Measurements from ENCODE around the gene HCST.
A peak's percentile ranks its signal among the peaks of the same experiment; 100 is the strongest.
"Not testable (repeated sequence)": the region's sequence is repeated elsewhere in the genome, so short reads cannot be mapped to it uniquely, and the experiment has no call there.

The HCST gene, protein sequence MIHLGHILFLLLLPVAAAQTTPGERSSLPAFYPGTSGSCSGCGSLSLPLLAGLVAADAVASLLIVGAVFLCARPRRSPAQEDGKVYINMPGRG

DNA sequence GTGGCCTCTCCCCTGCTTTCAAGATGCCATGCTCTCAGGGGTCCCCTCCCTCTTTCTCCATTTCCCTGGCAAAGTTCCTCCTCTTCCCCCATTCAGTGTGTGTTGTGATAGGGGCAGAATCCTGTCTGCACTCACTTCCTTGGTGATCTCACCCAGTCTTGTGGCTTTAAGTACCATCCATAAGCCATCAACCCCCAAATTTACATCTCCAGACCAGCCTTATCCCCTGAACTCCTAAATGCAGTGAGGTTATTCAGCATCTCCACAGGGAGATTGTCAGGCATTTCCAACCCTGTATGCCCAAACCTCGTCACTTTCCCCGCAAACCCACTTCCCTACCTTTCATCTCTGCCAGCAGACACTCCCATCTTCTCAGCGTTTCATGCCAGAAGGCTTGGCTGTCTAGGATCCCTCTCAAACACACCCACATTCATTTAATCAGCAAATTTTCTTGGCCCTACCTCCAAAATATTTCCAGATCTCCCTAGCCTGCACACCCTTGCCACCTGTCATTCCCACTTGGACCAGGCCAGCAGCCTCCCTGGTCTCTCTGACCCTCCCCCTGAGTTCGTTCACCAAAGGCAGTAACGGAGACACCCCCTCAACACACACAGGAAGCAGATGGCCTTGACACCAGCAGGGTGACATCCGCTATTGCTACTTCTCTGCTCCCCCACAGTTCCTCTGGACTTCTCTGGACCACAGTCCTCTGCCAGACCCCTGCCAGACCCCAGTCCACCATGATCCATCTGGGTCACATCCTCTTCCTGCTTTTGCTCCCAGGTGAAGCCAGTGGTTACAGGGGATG, at the start of gene HCST:
Gene HCST (plus strand): TSS at position 676 of the 808 bp plus-strand sequence. CDS start 65 bp downstream, at position 741.
- peak in 1 of 4 experiments; percentile 28 for DNase-seq

DNA sequence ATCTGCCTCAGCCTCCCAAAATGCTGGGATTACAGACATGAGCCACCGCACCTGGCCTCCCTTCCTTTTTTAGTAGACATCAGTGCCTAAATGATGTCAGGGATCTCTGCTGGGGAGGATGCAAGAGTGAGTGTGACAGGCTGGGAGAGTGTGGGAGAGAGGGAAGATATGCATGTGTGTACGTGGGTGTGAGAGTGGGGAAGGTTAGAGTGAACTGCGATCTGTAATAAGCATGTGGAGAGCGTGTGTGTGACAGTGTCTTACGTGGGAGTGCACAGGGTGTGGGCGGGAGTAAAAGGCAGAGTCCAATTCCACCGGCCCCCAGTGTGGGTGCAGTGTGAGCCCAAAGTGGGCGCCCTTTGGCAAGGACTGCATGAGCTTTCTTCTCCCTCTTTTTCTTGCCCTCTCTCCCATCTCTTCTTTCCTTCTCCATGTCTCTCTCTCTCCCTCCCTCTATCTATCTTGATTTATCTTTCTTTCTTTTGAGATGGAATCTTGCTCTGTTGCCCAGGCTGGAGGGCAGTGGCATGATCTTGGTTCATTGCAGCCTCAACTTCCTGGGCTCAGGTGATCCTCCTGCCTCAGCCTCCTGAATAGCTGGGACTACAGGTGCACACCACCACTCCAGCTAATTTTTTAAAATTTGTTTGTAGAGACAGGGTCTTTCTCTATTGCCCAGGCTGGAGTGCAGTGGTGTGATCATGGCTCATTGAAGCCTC, 49.1 kb upstream of the HCST start:
- DNase-seq, result no peak

DNA sequence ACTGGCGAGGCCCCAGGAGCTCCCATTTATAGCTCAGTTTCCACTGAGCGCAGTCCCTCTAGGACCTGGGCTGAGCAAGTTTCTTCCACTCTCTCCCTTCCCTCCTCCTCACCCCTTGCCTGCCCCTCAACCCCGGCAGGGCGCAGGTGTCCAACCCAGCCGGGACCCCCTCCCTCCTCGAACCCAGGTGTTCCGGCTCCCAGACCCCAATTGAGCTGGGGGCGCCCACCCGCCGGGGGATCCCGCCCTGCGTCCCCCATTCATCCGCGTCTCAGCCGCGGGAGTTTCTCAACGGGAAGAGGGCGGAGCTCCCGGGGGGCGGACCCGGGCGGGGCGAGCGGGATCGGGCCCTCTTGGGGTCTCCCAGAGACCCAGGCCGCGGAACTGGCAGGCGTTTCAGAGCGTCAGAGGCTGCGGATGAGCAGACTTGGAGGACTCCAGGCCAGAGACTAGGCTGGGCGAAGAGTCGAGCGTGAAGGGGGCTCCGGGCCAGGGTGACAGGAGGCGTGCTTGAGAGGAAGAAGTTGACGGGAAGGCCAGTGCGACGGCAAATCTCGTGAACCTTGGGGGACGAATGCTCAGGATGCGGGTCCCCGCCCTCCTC, 45.7 kb upstream of the HCST start, which contains the start of gene KIRREL2:
Gene KIRREL2 (plus strand): TSS at position 366 of the 604 bp plus-strand sequence. CDS start 209 bp downstream, at position 575.
- peak in 1 of 4 experiments; percentile 24 for DNase-seq

DNA sequence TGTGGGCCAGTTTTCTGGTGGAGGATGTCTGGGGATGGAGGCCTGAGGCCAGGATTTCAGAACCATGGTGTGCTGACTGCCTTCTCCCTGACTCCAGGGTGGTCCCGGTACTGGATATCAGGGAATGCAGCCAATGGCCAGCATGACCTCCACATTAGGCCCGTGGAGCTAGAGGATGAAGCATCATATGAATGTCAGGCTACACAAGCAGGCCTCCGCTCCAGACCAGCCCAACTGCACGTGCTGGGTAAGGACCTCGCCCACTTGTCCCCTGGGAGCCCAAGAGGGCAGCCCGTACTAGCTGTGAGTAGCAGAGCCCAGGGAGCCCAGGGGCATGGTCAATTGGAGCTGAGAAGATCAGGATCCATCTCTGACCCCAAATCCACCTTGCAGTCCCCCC, 44.0 kb upstream of the HCST start:
- DNase-seq, result no peak

DNA sequence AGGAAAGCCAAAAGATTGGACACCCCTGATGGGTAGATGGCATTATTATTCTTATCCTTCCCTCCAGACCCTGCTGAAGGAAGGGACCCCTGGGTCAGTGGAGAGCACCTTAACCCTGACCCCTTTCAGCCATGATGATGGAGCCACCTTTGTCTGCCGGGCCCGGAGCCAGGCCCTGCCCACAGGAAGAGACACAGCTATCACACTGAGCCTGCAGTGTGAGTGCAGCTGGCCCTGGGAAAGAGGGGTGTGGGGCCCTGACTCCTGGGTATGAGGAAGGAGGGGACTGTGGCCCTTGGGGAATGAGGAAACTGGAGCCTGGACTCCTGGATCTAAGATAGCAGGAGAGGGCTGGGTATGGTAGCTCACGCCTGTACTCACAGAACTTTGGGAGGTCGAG, 42.9 kb upstream of the HCST start:
- DNase-seq, result no peak

DNA sequence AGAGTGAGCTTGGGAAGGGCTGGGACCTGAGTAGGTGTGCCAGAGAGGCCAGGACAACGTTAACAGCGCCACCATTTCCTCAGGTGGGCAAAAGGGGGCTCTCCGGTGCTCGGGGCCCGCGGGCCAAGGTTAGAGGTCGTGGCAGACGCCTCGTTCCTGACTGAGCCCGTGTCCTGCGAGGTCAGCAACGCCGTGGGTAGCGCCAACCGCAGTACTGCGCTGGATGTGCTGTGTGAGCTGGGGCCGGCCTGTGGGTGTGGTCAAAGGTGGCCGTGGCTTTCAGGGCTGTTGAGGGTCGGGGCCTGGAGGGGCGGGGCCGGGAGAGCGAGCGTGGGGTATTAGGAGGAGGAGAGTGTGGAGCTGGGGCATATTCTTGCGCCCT, 41.9 kb upstream of the HCST start:
- DNase-seq, result no peak

DNA sequence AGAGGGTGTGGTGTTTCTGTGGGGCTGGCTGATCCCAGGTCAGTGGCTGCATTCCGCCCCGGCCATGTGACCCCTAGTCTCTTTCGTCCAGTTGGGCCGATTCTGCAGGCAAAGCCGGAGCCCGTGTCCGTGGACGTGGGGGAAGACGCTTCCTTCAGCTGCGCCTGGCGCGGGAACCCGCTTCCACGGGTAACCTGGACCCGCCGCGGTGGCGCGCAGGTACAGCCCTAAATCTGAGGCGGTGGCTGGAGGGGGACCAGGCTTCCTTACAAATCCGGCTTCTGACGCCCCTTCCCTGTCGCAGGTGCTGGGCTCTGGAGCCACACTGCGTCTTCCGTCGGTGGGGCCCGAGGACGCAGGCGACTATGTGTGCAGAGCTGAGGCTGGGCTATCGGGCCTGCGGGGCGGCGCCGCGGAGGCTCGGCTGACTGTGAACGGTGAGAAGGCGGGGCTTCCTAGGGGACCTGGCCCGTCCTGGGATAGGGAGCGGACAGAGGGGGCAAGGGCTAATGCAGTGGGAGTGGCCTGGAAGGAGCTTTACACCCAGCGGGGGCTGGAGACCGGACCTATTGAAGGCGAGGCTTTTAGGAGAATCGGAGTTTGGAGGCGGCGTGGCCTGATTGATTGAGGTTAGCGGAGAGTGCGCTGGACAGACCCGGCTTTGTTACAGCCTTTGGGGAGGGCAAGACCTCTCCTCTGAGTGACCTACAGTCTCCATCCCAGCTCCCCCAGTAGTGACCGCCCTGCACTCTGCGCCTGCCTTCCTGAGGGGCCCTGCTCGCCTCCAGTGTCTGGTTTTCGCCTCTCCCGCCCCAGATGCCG, 41.3 kb upstream of the HCST start:
- no peak for DNase-seq

DNA sequence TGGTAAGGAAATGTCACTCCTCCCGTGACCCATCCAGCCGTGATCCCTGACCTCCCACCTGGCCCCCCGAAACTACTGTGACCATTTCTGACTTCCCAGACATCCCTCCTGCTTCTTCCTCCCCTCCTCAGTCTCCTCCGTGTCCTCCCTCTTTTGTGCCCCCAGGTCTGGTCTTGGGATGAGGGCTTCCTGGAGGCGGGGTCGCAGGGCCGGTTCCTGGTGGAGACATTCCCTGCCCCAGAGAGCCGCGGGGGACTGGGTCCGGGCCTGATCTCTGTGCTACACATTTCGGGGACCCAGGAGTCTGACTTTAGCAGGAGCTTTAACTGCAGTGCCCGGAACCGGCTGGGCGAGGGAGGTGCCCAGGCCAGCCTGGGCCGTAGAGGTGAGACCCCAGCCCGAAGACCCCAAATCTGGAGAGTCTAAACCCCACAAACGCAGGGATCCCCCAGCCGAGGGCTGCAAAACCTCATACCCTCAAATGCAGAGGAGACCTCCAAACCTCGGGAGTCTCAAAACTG, 40.6 kb upstream of the HCST start:
- no peak for DNase-seq

DNA sequence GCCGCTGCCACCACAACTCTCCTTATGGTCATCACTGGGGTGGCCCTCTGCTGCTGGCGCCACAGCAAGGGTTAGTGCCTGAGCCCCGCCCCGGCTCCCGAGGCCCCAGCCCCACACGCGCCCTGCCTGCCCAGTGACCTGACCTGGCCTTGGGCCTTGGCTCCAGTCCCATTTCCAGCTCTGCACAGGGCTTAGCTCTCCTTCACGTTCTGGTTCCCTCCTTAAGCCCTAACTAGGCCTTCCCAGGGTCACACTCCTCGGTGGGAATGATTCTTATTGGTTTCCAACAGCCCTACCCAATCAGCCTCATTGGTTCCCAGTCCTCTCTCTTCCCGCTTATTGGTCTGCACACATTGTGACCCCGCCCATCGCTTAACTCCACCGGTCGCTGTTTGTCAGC, 39.8 kb upstream of the HCST start:
- DNase-seq, result no peak

DNA sequence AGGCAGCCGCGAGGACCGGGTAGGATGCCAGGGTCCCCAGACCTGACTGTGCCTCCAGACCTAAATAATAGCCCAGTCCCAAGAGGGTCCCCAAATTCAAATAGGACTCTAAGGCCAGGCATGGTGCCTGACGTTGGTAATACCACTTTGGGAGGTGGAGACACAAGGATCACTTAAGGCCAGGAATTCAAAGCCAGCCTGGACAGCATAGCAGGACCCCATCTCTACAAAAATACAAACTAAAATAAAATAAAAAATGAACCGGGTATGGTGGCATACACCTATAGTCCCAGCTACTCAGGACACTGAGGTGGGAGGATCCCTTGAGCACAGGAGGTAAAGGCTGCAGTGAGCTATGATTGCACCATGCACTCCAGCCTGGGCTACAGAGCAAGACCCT, 39.3 kb upstream of the HCST start:
- DNase-seq, result no peak

DNA sequence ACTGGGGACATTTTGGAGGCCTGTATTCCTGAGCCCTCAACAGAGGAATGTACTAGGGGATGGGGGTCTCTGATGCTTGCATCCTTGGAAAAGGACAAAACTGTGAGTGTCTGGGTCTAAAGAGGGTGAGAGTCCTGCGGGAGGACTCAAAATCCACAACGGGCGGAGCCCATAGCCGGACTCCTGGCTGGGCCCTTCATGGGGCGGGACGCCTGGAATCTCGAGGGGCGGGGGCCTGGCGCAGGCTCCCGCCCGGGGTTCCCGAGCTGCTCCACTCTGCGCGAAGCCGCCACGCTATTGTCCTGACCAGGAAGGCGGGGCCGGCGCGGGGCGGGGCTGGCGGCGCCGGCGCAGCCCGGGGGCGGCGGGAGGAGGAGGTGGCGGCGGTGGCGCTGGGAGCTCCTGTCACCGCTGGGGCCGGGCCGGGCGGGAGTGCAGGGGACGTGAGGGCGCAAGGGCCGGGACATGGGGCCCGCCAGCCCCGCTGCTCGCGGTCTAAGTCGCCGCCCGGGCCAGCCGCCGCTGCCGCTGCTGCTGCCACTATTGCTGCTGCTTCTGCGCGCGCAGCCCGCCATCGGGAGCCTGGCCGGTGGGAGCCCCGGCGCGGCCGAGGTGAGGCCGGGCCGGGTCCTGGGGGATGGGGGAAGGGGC, 34.0 kb upstream of the HCST start, which contains the start of gene APLP1:
Gene APLP1 (plus strand): TSS at position 403 of the 651 bp plus-strand sequence. CDS start 63 bp downstream, at position 466.
- DNase-seq, result peak in 2 of 4 experiments; percentile 21 to 57

DNA sequence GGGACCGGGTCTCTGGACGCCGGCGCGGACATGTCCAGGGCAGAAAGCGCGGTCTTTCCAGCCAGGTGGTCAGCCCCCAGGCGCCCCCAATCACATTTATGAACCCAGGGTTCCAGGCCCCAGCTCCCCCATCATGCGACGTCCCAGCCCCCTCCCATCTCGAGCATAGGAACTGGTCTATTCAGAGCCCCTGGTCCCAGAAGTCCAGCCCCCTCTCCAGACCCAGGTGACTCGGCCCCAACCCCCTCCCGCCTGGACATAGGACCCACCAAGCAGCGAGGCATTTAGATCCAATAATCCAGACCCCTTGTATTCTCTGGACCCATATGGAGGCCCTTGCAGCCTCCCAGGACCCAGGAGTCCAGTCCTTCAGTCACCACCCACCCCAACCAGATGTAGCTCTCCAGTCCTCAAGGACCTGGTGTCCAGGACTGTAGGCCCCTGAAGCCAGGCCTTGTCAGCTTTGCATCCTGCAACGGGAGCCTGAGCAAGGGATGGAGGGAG, 33.5 kb upstream of the HCST start:
- DNase-seq, result no peak

DNA sequence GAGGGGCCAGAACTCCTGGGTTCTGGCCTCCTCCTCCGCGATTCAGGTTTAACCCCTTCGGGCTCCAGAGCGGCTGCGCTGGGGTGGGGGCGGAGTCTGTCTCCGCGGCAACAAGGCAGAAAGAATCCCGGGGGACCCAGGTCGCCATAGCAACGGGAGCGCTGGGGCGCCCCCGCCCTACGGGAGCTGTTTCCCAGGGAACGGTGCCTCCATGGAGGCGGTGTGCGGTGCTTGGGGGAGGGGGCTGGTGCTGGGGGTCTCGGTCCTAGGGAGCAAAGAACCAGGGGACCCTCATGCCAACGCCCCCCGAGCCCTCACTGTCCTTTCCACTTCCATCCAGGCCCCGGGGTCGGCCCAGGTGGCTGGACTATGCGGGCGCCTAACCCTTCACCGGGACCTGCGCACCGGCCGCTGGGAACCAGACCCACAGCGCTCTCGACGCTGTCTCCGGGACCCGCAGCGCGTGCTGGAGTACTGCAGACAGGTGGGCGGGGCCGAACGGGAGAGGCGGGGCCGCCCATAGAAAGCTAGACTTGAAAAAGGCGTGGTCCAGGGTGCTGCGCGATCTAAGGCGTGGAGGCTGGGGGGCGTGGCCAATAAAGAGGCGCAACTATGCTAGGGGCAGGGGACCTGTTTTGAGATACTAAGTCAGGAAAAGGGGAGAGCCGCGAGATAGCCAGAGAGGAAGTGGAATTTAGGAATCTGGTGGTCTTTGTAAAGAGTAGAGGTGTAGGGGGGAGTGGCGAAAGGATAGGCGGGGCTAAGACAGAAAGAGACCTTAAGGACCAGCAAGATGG, 32.8 kb upstream of the HCST start:
- peak; percentile 28 to 73 (median 52) for DNase-seq

DNA sequence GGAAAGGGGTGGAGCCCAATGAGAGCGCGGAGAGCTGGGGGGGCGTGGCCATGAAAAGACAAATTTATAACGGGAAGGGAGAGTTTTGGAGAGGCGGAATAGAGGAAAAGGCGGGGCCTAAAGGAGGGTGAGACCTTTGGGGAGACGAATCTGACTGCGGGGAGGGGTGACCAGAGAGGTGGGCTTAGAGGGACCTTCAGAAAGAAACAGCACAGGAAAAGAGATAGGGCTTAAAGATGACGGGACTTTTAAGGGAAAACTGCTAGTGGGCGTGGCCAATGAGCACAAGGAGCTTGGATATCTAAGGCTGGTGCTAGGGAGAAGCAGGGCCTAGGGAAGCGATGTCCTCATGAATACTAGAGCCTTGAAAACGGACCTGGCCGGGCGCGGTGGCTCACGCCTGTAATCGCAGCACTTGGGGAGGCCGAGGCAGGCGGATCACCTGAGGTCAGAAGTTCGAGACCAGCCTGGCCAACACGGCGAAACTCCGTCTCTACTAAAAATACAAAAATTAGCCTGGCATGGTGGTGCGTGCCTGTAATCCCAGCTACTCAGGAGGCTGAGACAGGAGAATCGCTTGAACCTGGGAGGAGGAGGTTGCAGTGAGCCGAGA, 32.1 kb upstream of the HCST start:
- not testable (repeated sequence) for DNase-seq

DNA sequence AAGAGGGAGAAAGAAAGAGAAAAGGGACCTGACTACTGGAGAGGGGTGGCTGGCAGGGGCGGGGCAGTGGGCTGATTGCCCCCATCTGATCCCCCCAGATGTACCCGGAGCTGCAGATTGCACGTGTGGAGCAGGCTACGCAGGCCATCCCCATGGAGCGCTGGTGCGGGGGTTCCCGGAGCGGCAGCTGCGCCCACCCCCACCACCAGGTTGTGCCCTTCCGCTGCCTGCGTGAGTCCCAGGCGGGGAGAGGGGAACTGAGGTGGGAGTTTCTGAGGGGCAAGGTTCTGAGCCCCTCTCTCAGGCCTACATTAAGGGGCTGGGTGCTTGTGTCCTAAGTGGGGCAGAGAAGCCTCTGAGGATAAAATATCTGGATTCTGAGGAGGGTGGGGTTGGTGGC, 31.5 kb upstream of the HCST start:
- DNase-seq, result no peak

DNA sequence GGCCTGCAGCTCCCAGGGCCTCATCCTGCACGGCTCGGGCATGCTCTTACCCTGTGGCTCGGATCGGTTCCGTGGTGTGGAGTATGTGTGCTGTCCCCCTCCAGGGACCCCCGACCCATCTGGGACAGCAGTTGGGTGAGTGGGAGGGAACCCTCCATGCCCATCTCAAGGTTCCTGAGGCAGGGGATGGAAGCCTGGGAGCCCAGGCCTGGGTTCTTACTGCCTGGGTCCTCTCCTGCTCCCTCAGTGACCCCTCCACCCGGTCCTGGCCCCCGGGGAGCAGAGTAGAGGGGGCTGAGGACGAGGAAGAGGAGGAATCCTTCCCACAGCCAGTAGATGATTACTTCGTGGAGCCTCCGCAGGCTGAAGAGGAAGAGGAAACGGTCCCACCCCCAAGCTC, 30.7 kb upstream of the HCST start:
- DNase-seq, result no peak

DNA sequence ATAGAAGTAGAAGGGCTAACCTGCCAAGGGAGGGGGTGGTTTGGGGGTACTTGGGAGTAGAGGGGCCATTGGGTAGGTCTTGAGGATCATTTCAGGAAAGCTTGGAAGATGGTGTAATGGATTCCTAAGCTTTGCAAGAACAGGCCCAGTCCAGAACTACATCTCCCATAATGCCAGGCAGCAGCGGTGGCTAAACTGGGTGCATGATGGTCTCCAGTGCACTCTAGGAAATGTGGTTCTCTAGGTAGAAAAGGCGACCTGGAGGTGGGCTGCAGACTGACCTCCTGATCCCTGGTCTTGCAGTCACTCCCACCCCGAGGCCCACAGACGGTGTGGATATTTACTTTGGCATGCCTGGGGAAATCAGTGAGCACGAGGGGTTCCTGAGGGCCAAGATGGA, 30.1 kb upstream of the HCST start:
- no peak for DNase-seq

DNA sequence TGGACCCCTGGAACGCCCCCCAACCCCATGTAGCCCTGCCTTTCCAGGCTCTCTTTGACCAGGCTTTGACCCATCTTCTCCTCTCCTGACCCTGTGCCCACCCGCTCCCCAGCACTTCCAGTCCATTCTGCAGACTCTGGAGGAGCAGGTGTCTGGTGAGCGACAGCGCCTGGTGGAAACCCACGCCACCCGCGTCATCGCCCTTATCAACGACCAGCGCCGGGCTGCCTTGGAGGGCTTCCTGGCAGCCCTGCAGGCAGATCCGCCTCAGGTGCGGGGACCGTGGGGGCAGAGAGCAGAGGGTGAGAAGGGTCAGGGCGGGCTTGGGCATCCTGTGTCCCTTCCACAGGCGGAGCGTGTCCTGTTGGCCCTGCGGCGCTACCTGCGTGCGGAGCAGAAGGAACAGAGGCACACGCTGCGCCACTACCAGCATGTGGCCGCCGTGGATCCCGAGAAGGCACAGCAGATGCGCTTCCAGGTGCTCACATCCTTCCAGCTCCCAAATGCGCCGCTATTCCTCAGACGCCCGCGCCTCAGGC, 27.9 kb upstream of the HCST start:
- DNase-seq, result no peak

DNA sequence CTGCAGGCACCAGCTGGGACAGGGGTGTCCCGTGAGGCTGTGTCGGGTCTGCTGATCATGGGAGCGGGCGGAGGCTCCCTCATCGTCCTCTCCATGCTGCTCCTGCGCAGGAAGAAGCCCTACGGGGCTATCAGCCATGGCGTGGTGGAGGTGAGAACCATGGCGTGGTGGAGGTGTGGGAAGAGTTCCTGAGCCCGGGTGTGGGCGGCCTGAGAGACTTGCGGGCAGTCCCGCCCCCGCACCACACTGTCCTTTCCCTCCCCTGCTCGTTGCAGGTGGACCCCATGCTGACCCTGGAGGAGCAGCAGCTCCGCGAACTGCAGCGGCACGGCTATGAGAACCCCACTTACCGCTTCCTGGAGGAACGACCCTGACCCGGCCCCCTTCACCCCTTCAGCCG, 23.3 kb upstream of the HCST start:
- no peak for DNase-seq
